Naive B cell (primary cell): ENCODE measurements around the gene DBN1. TPM values are rescaled to one million over a fixed set of nuclear protein-coding genes. Genes with fewer than 3 reads are reported as not detected.

Experiments
- ATAC-seq, 2 donors: fragments of 150-1000 bp; cut with Tn5 transposase; 2 replicates each; pipeline ENCODE4 v1.10.0; 2021; ENCODE audit warnings: low read depth in 2 of 2, mild to moderate bottlenecking in 2 of 2, moderate library complexity in 2 of 2
- DNase-seq: peaks from one replicate; pipeline ENCODE4 v3.0.0; 2022
- H3K27ac Mint-ChIP-seq, 6 donors: one replicate each; pipeline ENCODE4 v1.8.0; 2020 to 2022; ENCODE audit warnings: mild to moderate bottlenecking in 6 of 6, mixed read lengths in 6 of 6, moderate library complexity in 5 of 6, inconsistent platforms in 2 of 6
- H3K27me3 Mint-ChIP-seq, 3 donors: one replicate each; pipeline ENCODE4 v1.8.0; 2021 to 2022; ENCODE audit warnings: mixed read lengths in 3 of 3, mild to moderate bottlenecking in 1 of 3
- H3K36me3 Mint-ChIP-seq, 2 donors: one replicate each; pipeline ENCODE4 v1.8.0; 2020 to 2022; ENCODE audit warnings: mixed read lengths in 2 of 2, inconsistent platforms in 1 of 2, mild to moderate bottlenecking in 1 of 2
- H3K4me1 Mint-ChIP-seq, 3 donors: one replicate each; pipeline ENCODE4 v1.8.0; 2020 to 2022; ENCODE audit warnings: mixed read lengths in 3 of 3, inconsistent platforms in 1 of 3, mild to moderate bottlenecking in 1 of 3, moderate library complexity in 1 of 3
- H3K4me3 Mint-ChIP-seq, 8 donors: one replicate each; pipeline ENCODE4 v1.8.0; 2020 to 2022; ENCODE audit warnings: mild to moderate bottlenecking in 8 of 8, mixed read lengths in 8 of 8, moderate library complexity in 8 of 8, inconsistent platforms in 2 of 8
- H3K9me3 Mint-ChIP-seq, 7 donors: one replicate each; pipeline ENCODE4 v1.8.0; 2020 to 2022; ENCODE audit warnings: mixed read lengths in 7 of 7, mild to moderate bottlenecking in 5 of 7, inconsistent platforms in 2 of 7, moderate library complexity in 1 of 7
- polyA plus RNA-seq, 6 donors: library from polyadenylated mRNA; unstranded; fragments of 300-500 nt; fragmentation: Illumina TruSeq; gene quantifications; one replicate each; pipeline ENCODE4 v1.2.3, GENCODE V29; 2021; ENCODE audit warnings: low read depth in 6 of 6

Gene DBN1
- polyA plus RNA-seq, 6 donors from 2014 or later = 0.31 to 1.9 (median 0.65) TPM; not detected in 2

- Mint-ChIP-seq H3K4me3 (no peak overlapping the region), H3K36me3 (no peaks in the 10 kb centered on the region), H3K9me3 (peaks cover 0 to 1% (median 0%) of the 10 kb centered on the region in 7 donors), H3K27ac (peak overlapping the region in 1 of 6 donors; percentile 69), H3K27me3 (peaks cover 4 to 7% (median 5%) of the 10 kb centered on the region in 3 donors), H3K4me1 (peaks cover 6 to 11% (median 7%) of the 10 kb centered on the region in 3 donors)
- ATAC-seq = no peak
- DNase-seq = no peak
Observed at GRCh38 chr5:177459819-177460628, 13.4 kb downstream of the DBN1 start.

GRCh38 chr5:177459357-177459756 is 14.1 kb downstream of the DBN1 start:
- DNase-seq (no peak), ATAC-seq (no peak)
- H3K4me1 Mint-ChIP-seq = peaks cover 6 to 11% (median 7%) of the 10 kb centered on the region in 3 donors
- peaks cover 0 to 1% (median 0%) of the 10 kb centered on the region in 7 donors for H3K9me3 Mint-ChIP-seq
- H3K4me3 Mint-ChIP-seq = no peak overlapping the region
- H3K36me3 Mint-ChIP-seq = no peaks in the 10 kb centered on the region
- peaks cover 4 to 7% (median 5%) of the 10 kb centered on the region in 3 donors for H3K27me3 Mint-ChIP-seq
- H3K27ac Mint-ChIP-seq = no peak overlapping the region

- Mint-ChIP-seq H3K27ac (no peak overlapping the region), H3K9me3 (peaks cover 0 to 1% (median 0%) of the 10 kb centered on the region in 7 donors), H3K27me3 (peaks cover 4 to 7% (median 5%) of the 10 kb centered on the region in 3 donors), H3K4me3 (no peak overlapping the region), H3K36me3 (no peaks in the 10 kb centered on the region), H3K4me1 (peaks cover 7 to 13% (median 10%) of the 10 kb centered on the region in 3 donors)
- ATAC-seq (no peak), DNase-seq (no peak)
Observed at GRCh38 chr5:177458912-177459350, 14.5 kb downstream of the DBN1 start.

- Mint-ChIP-seq H3K27me3 (peaks cover 4 to 7% (median 5%) of the 10 kb centered on the region in 3 donors), H3K4me3 (peak overlapping the region in 3 of 8 donors; percentile 41 to 84 (median 44)), H3K27ac (peak overlapping the region in 1 of 6 donors; percentile 98), H3K4me1 (peaks cover 15 to 22% (median 19%) of the 10 kb centered on the region in 3 donors), H3K9me3 (peaks cover 0 to 1% (median 0%) of the 10 kb centered on the region in 7 donors), H3K36me3 (no peaks in the 10 kb centered on the region)
- ATAC-seq = no peak
- DNase-seq = no peak
Observed at GRCh38 chr5:177457852-177458681, 15.4 kb downstream of the DBN1 start.

- Mint-ChIP-seq H3K4me1 (peaks cover 14 to 26% (median 17%) of the 10 kb centered on the region in 3 donors), H3K4me3 (peak overlapping the region in 6 of 8 donors; percentile 18 to 84 (median 44)), H3K9me3 (peaks cover 0 to 1% (median 0%) of the 10 kb centered on the region in 7 donors), H3K36me3 (no peaks in the 10 kb centered on the region), H3K27ac (peak overlapping the region in 4 of 6 donors; percentile 59 to 98 (median 82)), H3K27me3 (peaks cover 4 to 7% (median 5%) of the 10 kb centered on the region in 3 donors)
- DNase-seq (peak; percentile 68), ATAC-seq (peak; percentile 2 to 4)
Observed at GRCh38 chr5:177456976-177457851, 16.2 kb downstream of the DBN1 start.

GRCh38 chr5:177456591-177456964 is 16.9 kb downstream of the DBN1 start:
- Mint-ChIP-seq H3K27me3 (peaks cover 4% of the 10 kb centered on the region in 3 donors), H3K27ac (peak overlapping the region in 5 of 6 donors; percentile 98 to 100 (median 99)), H3K4me3 (peak overlapping the region; percentile 84 to 98 (median 93)), H3K9me3 (peaks cover 0 to 1% (median 0%) of the 10 kb centered on the region in 7 donors), H3K36me3 (no peaks in the 10 kb centered on the region), H3K4me1 (peaks cover 14 to 29% (median 21%) of the 10 kb centered on the region in 3 donors)
- DNase-seq (no peak), ATAC-seq (no peak)

- Mint-ChIP-seq H3K36me3 (no peaks in the 10 kb centered on the region), H3K9me3 (peaks cover 0 to 1% (median 0%) of the 10 kb centered on the region in 7 donors), H3K4me3 (peak overlapping the region; percentile 84 to 98 (median 93)), H3K27me3 (peaks cover 0 to 4% (median 0%) of the 10 kb centered on the region in 3 donors), H3K4me1 (peaks cover 14 to 25% (median 23%) of the 10 kb centered on the region in 3 donors), H3K27ac (peak overlapping the region; percentile 98 to 100 (median 99))
- ATAC-seq = peak; percentile 25 to 26
- DNase-seq = peak; percentile 83
Observed at GRCh38 chr5:177455661-177456590, 17.5 kb downstream of the DBN1 start.

- ATAC-seq (peak; percentile 51), DNase-seq (peak; percentile 96)
- Mint-ChIP-seq H3K36me3 (no peaks in the 10 kb centered on the region), H3K4me3 (peak overlapping the region; percentile 84 to 98 (median 93)), H3K27ac (peak overlapping the region; percentile 93 to 100 (median 99)), H3K27me3 (peaks cover 0 to 4% (median 0%) of the 10 kb centered on the region in 3 donors), H3K9me3 (peaks cover 0 to 1% (median 0%) of the 10 kb centered on the region in 7 donors), H3K4me1 (peaks cover 21 to 26% (median 25%) of the 10 kb centered on the region in 3 donors)
Observed at GRCh38 chr5:177455036-177455660, 18.3 kb downstream of the DBN1 start.

GRCh38 chr5:177454397-177455035 is 18.9 kb downstream of the DBN1 start:
- ATAC-seq (peak; percentile 47 to 52), DNase-seq (peak; percentile 96)
- Mint-ChIP-seq H3K4me1 (peaks cover 21 to 26% (median 25%) of the 10 kb centered on the region in 3 donors), H3K4me3 (peak overlapping the region; percentile 84 to 99 (median 96)), H3K36me3 (no peaks in the 10 kb centered on the region), H3K27me3 (peaks cover 0 to 4% (median 0%) of the 10 kb centered on the region in 3 donors), H3K9me3 (peaks cover 0 to 1% (median 0%) of the 10 kb centered on the region in 7 donors), H3K27ac (peak overlapping the region; percentile 98 to 100 (median 100))

GRCh38 chr5:177453852-177454396 is 19.5 kb downstream of the DBN1 start:
- H3K27ac Mint-ChIP-seq = peak overlapping the region; percentile 98 to 100 (median 100)
- H3K4me3 Mint-ChIP-seq = peak overlapping the region; percentile 84 to 99 (median 96)
- H3K27me3 Mint-ChIP-seq = peaks cover 0 to 4% (median 0%) of the 10 kb centered on the region in 3 donors
- DNase-seq (peak; percentile 82), ATAC-seq (peak; percentile 34 to 35)
- H3K9me3 Mint-ChIP-seq = peaks cover 0 to 1% (median 0%) of the 10 kb centered on the region in 7 donors
- H3K4me1 Mint-ChIP-seq = peaks cover 21 to 29% (median 25%) of the 10 kb centered on the region in 3 donors
- no peaks in the 10 kb centered on the region for H3K36me3 Mint-ChIP-seq
